Astrocyte (in vitro differentiated cells and primary cell): ENCODE measurements around the gene METAP1D. TPM values are rescaled to one million over a fixed set of nuclear protein-coding genes. Genes with fewer than 3 reads are reported as not detected.
A peak's percentile ranks its signal among the peaks of the same experiment; 100 is the strongest.

ENCODE experiments used
- DNase-seq: peaks from one replicate; pipeline ENCODE4 v3.0.0-alpha.2; 2010; ENCODE audit warnings: low read depth
- FAIRE-seq: peaks from 2 replicates; lab custom pipeline; 2011; peaks lifted over from hg19 to GRCh38; lab: Jason Lieb, UNC
- H2AFZ ChIP-seq: 2 replicates; pipeline ENCODE4 v1.6.0; 2012; ENCODE audit warnings: low read depth, low read length, inconsistent platforms
- H3K27ac ChIP-seq: 2 replicates; pipeline ENCODE4 v1.5.1; 2011; ENCODE audit warnings: low read depth, low read length, inconsistent platforms
- H3K27me3 ChIP-seq: 2 replicates; pipeline ENCODE4 v1.6.0; 2011; ENCODE audit warnings: low read length, inconsistent platforms; ENCODE audit not compliant: insufficient read depth
- H3K36me3 ChIP-seq: 2 replicates; pipeline ENCODE4 v1.5.1; 2011; ENCODE audit warnings: low read length, inconsistent platforms; ENCODE audit not compliant: insufficient read depth
- H3K4me1 ChIP-seq: 2 replicates; pipeline ENCODE4 v1.5.1; 2011; ENCODE audit warnings: low read length, inconsistent platforms; ENCODE audit not compliant: insufficient read depth
- H3K4me2 ChIP-seq: 2 replicates; pipeline ENCODE4 v1.6.0; 2012; ENCODE audit warnings: low read length, inconsistent platforms
- H3K4me3 ChIP-seq: 2 replicates; pipeline ENCODE4 v1.5.1; 2011; ENCODE audit warnings: low read depth, mild to moderate bottlenecking, low read length, inconsistent platforms; ENCODE audit not compliant: insufficient read depth
- H3K79me2 ChIP-seq: 2 replicates; pipeline ENCODE4 v1.6.0; 2012; ENCODE audit warnings: mild to moderate bottlenecking, low read length, inconsistent platforms; ENCODE audit not compliant: insufficient read depth
- H3K9ac ChIP-seq: 2 replicates; pipeline ENCODE4 v1.6.0; 2012; ENCODE audit warnings: mild to moderate bottlenecking, low read length, inconsistent platforms
- H3K9me3 ChIP-seq: 2 replicates; pipeline ENCODE4 v1.5.1; 2012; ENCODE audit warnings: low read depth, mild to moderate bottlenecking, low read length, inconsistent platforms; ENCODE audit not compliant: insufficient read depth
- H4K20me1 ChIP-seq: 2 replicates; pipeline ENCODE4 v1.6.0; 2012; ENCODE audit warnings: low read length, inconsistent platforms; ENCODE audit not compliant: insufficient read depth
- H3K27ac Mint-ChIP-seq: one replicate; pipeline ENCODE4 v1.8.0; 2021; ENCODE audit warnings: mild to moderate bottlenecking, mixed read lengths; ENCODE audit not compliant: unreplicated experiment
- H3K27me3 Mint-ChIP-seq: one replicate; pipeline ENCODE4 v1.8.0; 2021; ENCODE audit warnings: low read depth, mixed read lengths; ENCODE audit not compliant: unreplicated experiment
- H3K36me3 Mint-ChIP-seq: one replicate; pipeline ENCODE4 v1.8.0; 2021; ENCODE audit warnings: low read depth, mixed read lengths; ENCODE audit not compliant: unreplicated experiment
- H3K4me1 Mint-ChIP-seq: one replicate; pipeline ENCODE4 v1.8.0; 2021; ENCODE audit warnings: low read depth, mixed read lengths; ENCODE audit not compliant: unreplicated experiment
- H3K4me3 Mint-ChIP-seq: one replicate; pipeline ENCODE4 v1.8.0; 2021; ENCODE audit warnings: mild to moderate bottlenecking, moderate library complexity, mixed read lengths; ENCODE audit not compliant: unreplicated experiment
- H3K9me3 Mint-ChIP-seq: one replicate; pipeline ENCODE4 v1.8.0; 2021; ENCODE audit warnings: mild to moderate bottlenecking, mixed read lengths; ENCODE audit not compliant: unreplicated experiment
- EZH2 ChIP-seq: IDR thresholded peaks from 2 replicates; pipeline ENCODE4 v1.6.1; 2012; ENCODE audit warnings: mild to moderate bottlenecking, low read length, inconsistent platforms; ENCODE audit not compliant: insufficient read depth
- total RNA-seq: library from RNA; stranded (reverse); gene quantifications from 2 replicates; pipeline ENCODE4 v1.2.1, GENCODE V29; 2021
- TF ChIP-seq, protein P1 (sequence below): IDR thresholded peaks from 2 replicates; pipeline ENCODE4 v1.5.1; 2011; ENCODE audit warnings: low read depth, mild to moderate bottlenecking, inconsistent platforms, low read length, moderate library complexity; ENCODE audit not compliant: insufficient read depth

METAP1D gene
- total RNA-seq, 1 donor from 2014 or later, result 6.5 TPM

DNA sequence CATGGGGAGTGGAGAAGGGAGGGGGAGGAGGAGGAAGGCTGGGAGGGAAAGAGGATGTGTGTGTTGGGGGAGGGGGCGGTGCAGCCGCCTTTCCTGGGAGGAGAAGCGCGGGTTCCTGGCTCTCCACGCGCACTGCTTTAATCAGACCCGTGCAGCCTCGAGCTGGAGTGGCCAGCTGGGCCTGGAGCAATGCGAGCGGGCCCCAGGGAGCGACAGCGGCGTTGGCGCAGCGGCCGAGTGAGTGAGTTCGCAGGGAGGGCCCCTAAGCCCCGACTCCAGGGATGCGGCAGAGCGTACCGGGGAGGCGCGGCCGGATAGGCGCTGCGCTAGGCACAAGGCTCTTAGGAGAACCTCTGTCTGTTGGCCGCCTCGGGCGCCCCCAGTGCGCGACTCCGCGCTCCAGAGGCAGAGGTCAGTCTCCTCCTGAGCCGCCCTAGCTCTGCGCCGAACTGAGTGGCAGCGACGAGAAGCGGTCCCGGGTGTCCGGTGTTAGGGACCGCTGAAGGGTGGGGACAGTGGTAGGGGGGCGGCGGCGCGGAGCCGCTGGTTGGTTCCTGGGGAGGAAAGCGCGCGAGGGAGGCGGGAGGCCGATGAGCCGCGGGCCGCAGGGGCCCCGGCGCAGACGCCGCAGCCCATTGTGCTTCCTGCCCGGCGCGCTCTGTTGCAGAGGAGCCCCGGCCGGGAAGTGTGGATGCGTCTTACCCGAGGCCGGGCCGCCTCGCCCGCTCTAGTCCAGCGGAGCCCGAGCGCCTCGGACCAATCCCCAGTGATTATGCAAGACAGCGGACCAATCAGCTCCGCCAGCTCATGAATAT is 85.1 kb downstream of the METAP1D start:
- peak overlapping the region; percentile 91 for H3K4me2 ChIP-seq
- H3K79me2 ChIP-seq, result no peaks in the 10 kb centered on the region
- no peak overlapping the region for H3K27ac ChIP-seq
- DNase-seq (peak; percentile 84), FAIRE-seq (no peak)
- peak overlapping the region; percentile 69 for H3K27ac Mint-ChIP-seq
- peaks cover 6% of the 10 kb centered on the region for H3K9me3 ChIP-seq
- H3K9ac ChIP-seq, result no peak overlapping the region
- no peaks in the 10 kb centered on the region for H3K36me3 ChIP-seq
- H3K36me3 Mint-ChIP-seq, result peaks cover 12% of the 10 kb centered on the region
- peaks cover 40% of the 10 kb centered on the region for H4K20me1 ChIP-seq
- peak overlapping the region; percentile 77 for H3K4me3 Mint-ChIP-seq
- H3K27me3 ChIP-seq, result peaks cover 95% of the 10 kb centered on the region
- TF ChIP-seq EZH2, result peak; percentile 51
- TF ChIP-seq, protein P1, sequence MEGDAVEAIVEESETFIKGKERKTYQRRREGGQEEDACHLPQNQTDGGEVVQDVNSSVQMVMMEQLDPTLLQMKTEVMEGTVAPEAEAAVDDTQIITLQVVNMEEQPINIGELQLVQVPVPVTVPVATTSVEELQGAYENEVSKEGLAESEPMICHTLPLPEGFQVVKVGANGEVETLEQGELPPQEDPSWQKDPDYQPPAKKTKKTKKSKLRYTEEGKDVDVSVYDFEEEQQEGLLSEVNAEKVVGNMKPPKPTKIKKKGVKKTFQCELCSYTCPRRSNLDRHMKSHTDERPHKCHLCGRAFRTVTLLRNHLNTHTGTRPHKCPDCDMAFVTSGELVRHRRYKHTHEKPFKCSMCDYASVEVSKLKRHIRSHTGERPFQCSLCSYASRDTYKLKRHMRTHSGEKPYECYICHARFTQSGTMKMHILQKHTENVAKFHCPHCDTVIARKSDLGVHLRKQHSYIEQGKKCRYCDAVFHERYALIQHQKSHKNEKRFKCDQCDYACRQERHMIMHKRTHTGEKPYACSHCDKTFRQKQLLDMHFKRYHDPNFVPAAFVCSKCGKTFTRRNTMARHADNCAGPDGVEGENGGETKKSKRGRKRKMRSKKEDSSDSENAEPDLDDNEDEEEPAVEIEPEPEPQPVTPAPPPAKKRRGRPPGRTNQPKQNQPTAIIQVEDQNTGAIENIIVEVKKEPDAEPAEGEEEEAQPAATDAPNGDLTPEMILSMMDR, result no peak
- H3K27me3 Mint-ChIP-seq, result peaks cover 84% of the 10 kb centered on the region
- H3K4me1 Mint-ChIP-seq, result peaks cover 5% of the 10 kb centered on the region
- peak overlapping the region; percentile 42 for H3K4me3 ChIP-seq
- H3K9me3 Mint-ChIP-seq, result peaks cover 38% of the 10 kb centered on the region
- peaks cover 6% of the 10 kb centered on the region for H3K4me1 ChIP-seq
- peak overlapping the region; percentile 72 for H2AFZ ChIP-seq

DNA sequence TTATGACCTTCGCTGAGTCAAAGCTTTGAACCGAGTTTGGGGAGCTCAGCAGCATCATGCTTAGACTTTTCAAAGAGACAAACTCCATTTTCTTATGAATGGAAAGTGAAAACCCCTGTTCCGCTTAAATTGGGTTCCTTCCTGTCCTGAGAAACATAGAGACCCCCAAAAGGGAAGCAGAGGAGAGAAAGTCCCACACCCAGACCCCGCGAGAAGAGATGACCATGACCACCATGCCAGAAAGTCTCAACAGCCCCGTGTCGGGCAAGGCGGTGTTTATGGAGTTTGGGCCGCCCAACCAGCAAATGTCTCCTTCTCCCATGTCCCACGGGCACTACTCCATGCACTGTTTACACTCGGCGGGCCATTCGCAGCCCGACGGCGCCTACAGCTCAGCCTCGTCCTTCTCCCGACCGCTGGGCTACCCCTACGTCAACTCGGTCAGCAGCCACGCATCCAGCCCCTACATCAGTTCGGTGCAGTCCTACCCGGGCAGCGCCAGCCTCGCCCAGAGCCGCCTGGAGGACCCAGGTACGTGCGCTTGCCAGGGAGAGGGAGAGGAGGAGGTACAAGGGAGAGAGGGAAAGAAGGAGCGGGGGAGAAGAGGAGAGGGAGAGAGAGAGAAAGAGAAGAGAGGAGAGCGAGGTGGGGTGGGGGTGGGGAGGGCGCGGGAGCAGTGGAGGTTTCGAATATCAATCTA is 85.9 kb downstream of the METAP1D start, which contains the start of gene DLX1:
DLX1 (plus strand) TSS at position 48 of the 700 bp plus-strand sequence; CDS start at position 219, 171 bp downstream.
- Mint-ChIP-seq H3K36me3 (peaks cover 8% of the 10 kb centered on the region), H3K4me3 (peak within 1 kb of the TSS; percentile 77), H3K27me3 (peaks cover 84% of the 10 kb centered on the region), H3K27ac (peak within 1 kb of the TSS; percentile 89), H3K4me1 (peaks cover 5% of the 10 kb centered on the region), H3K9me3 (peaks cover 32% of the 10 kb centered on the region)
- H3K79me2 ChIP-seq, result no peaks in the 10 kb centered on the region
- H3K9ac ChIP-seq, result no peak within 1 kb of the TSS
- peak within 1 kb of the TSS; percentile 42 for H3K4me3 ChIP-seq
- H3K27ac ChIP-seq, result no peak within 1 kb of the TSS
- H4K20me1 ChIP-seq, result peaks cover 40% of the 10 kb centered on the region
- peak within 1 kb of the TSS; percentile 72 for H2AFZ ChIP-seq
- H3K4me1 ChIP-seq, result peaks cover 6% of the 10 kb centered on the region
- peak within 1 kb of the TSS; percentile 91 for H3K4me2 ChIP-seq
- no peak for TF ChIP-seq EZH2
- TF ChIP-seq, protein P1, result no peak
- FAIRE-seq, result peak; percentile 39
- H3K36me3 ChIP-seq, result no peaks in the 10 kb centered on the region
- no peak for DNase-seq
- peaks cover 6% of the 10 kb centered on the region for H3K9me3 ChIP-seq
- peaks cover 95% of the 10 kb centered on the region for H3K27me3 ChIP-seq
